Endothelial cell of umbilical vein (primary cell): ENCODE measurements around the gene ENDOD1. TPM values are rescaled to one million over a fixed set of nuclear protein-coding genes. Genes with fewer than 3 reads are reported as not detected.

Source experiments
- BruUV-seq: library from RNA; stranded (reverse); fragments of 400-500 nt; replicated peaks from 2 replicates; lab custom pipeline; 2021; lab: Mats Ljungman, UMichigan
- CTCF ChIA-PET: fragments of 300-600, 350-600 bp; sonication (Branson Sonifier 250); formaldehyde crosslinking; loops from one replicate; lab custom pipeline; 2021; ENCODE audit warnings: antibody characterized with exemption, inconsistent platforms; lab: Charles Lee
- POLR2A ChIA-PET: fragments of 300-600, 350-600 bp; sonication (Branson Sonifier 250); formaldehyde crosslinking; loops from one replicate; lab custom pipeline; 2021; ENCODE audit warnings: antibody characterized with exemption, inconsistent platforms; lab: Charles Lee
- DNase-seq: peaks from one replicate; pipeline ENCODE4 v3.0.0-alpha.2; 2011; ENCODE audit warnings: low read depth, low spot score
- FAIRE-seq: peaks from 2 replicates; lab custom pipeline; 2011; peaks lifted over from hg19 to GRCh38; lab: Jason Lieb, UNC
- H2AFZ ChIP-seq: 2 replicates; pipeline ENCODE4 v1.6.0; 2012; ENCODE audit warnings: low read depth, low read length, control low read depth, inconsistent platforms
- H3K27ac ChIP-seq: 2 replicates; pipeline ENCODE4 v1.5.1; 2011; ENCODE audit warnings: low read depth, mild to moderate bottlenecking, control low read depth, low read length, moderate library complexity; ENCODE audit not compliant: insufficient read depth
- H3K27me3 ChIP-seq, 2 experiments: 2 replicates each; pipeline versions ENCODE4 v1.6.0 to v1.6.1; 2011; ENCODE audit warnings: low read length in 2 of 2, mixed read lengths in 1 of 2; ENCODE audit not compliant: control insufficient read depth in 2 of 2, insufficient read depth in 2 of 2
- H3K36me3 ChIP-seq, 2 experiments: 2 replicates in 1 of 2; 3 replicates in 1 of 2; pipeline ENCODE4 v1.5.1; 2011; ENCODE audit warnings: low read length in 2 of 2, mild to moderate bottlenecking in 1 of 2, moderate library complexity in 1 of 2; ENCODE audit not compliant: control insufficient read depth in 2 of 2, insufficient read depth in 2 of 2; ENCODE audit errors: extremely low read depth in 1 of 2
- H3K4me1 ChIP-seq: 3 replicates; pipeline ENCODE4 v1.5.1; 2011; ENCODE audit warnings: mild to moderate bottlenecking, low read length; ENCODE audit not compliant: control insufficient read depth, insufficient read depth; ENCODE audit errors: extremely low read depth
- H3K4me2 ChIP-seq: 2 replicates; pipeline ENCODE4 v1.6.1; 2011; ENCODE audit warnings: low read length, control low read depth, mixed read lengths; ENCODE audit not compliant: insufficient read depth
- H3K4me3 ChIP-seq, 3 experiments: fragments of 200-600 bp in 1 of 3; sonication (generic), shearing (Covaris generic) in 1 of 3; replicated peaks in 1 of 3; 2 replicates each; pipeline ENCODE4 v1.5.1; 2011 to 2016; ENCODE audit warnings: control low read depth in 3 of 3, low read length in 3 of 3, mild to moderate bottlenecking in 2 of 3, inconsistent platforms in 1 of 3, low read depth in 1 of 3, moderate library complexity in 1 of 3; ENCODE audit not compliant: insufficient read depth in 1 of 3
- H3K79me2 ChIP-seq: 2 replicates; pipeline ENCODE4 v1.6.0; 2012; ENCODE audit warnings: low read length, inconsistent platforms; ENCODE audit not compliant: control insufficient read depth, insufficient read depth
- H3K9ac ChIP-seq: replicated peaks from 2 replicates; pipeline ENCODE3; 2011; ENCODE audit warnings: low read length, control low read depth; ENCODE audit not compliant: insufficient read depth; ENCODE audit errors: extremely low read depth
- H3K9me1 ChIP-seq: replicated peaks from 3 replicates; pipeline ENCODE4 v1.6.0; 2011; ENCODE audit warnings: mild to moderate bottlenecking, low read length; ENCODE audit not compliant: control insufficient read depth, insufficient read depth; ENCODE audit errors: extremely low read depth
- H3K9me3 ChIP-seq: replicated peaks from 2 replicates; pipeline ENCODE4 v1.5.1; 2012; ENCODE audit warnings: low read length, inconsistent platforms; ENCODE audit not compliant: control insufficient read depth, insufficient read depth
- H4K20me1 ChIP-seq: replicated peaks from 2 replicates; pipeline ENCODE3; 2011; ENCODE audit warnings: mild to moderate bottlenecking, low read length; ENCODE audit not compliant: control insufficient read depth, insufficient read depth; ENCODE audit errors: extremely low read depth
- EZH2 ChIP-seq: IDR thresholded peaks from 2 replicates; pipeline ENCODE4 v1.6.1; 2012; ENCODE audit warnings: borderline replicate concordance, low read depth, mild to moderate bottlenecking, moderate library complexity, low read length, inconsistent platforms; ENCODE audit not compliant: severe bottlenecking
- JUN ChIP-seq: IDR thresholded peaks from 2 replicates; pipeline ENCODE4 v1.6.1; 2011; ENCODE audit warnings: borderline replicate concordance, low read depth; ENCODE audit not compliant: insufficient read length, insufficient read depth
- POLR2A ChIP-seq: IDR thresholded peaks from 2 replicates; pipeline ENCODE4 v1.6.1; 2012; ENCODE audit warnings: low read depth, mild to moderate bottlenecking, control low read depth, low read length
- dilution Hi-C: fragments of 300-500 bp; cut with MboI; formaldehyde crosslinking; loops from one replicate; pipeline ENCODE4 v1.15.0; 2019; ENCODE audit warnings: low sequenced_read_pairs; ENCODE audit not compliant: extremely low pct_ligation_motif_present
- intact Hi-C: fragments of 100-400 bp; cut with micrococcal nuclease; formaldehyde crosslinking; loops from one replicate; pipeline ENCODE4 v1.10.0; 2022
- polyA plus RNA-seq, 4 experiments: library from polyadenylated mRNA; depleted of rRNA in 3 of 4; stranded (reverse) in 3 of 4; unstranded in 1 of 4; fragments of >200 nt; gene quantifications; 2 replicates each; pipeline versions ENCODE4 v1.2.1 to v1.2.3, GENCODE V29; 2011 to 2012; ENCODE audit warnings: missing spikeins in 1 of 4
- total RNA-seq: library from RNA; stranded (reverse); gene quantifications from 2 replicates; pipeline ENCODE4 v1.2.3, GENCODE V29; 2021
- TF ChIP-seq, protein P1 (sequence below): IDR thresholded peaks from 2 replicates; pipeline ENCODE4 v1.6.1; 2011; ENCODE audit not compliant: insufficient read depth, insufficient read length

ENDOD1 gene
- total and polyA plus RNA-seq, 2 donors (not counting 3 experiments of a cell fraction or from before 2014, with no cell fraction given) = 10.5 to 20.5 TPM

DNA sequence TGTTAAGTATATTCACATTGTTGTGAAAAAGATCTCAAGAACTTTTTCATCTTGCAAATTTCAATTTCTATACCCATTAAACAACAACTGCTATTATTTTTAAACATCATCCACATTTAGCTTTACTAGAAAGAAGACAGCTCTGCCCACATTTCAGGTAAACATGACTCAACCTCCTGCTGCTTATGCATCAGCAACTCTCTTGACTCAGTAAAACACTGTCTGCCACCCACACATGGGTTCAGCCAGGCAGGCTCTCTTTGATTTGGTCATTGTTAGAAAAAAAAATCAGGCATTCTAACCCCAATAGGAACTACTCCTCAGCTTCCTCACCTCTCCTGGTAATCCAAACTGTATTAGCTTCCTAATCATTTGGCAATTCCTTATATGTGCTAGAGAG is 5.1 kb upstream of the ENDOD1 start:
- no TSS peak for BruUV-seq
- Histone ChIP-seq H3K4me1 (peaks cover 9% of the 10 kb centered on the region), H3K36me3 (no peaks in the 10 kb centered on the region), H3K4me3 (no peak overlapping the region), H3K27ac (no peak overlapping the region), H3K27me3 (no peaks in the 10 kb centered on the region), H3K9me3 (no peaks in the 10 kb centered on the region), H3K79me2 (no peaks in the 10 kb centered on the region), H4K20me1 (no peaks in the 10 kb centered on the region), H3K4me2 (no peak overlapping the region), H3K9ac (no peak overlapping the region), H3K9me1 (no peaks in the 10 kb centered on the region), H2AFZ (no peak overlapping the region)
- dilution Hi-C loops (no loop called here), intact Hi-C loops (no loop called here)
- CTCF ChIA-PET = interaction anchor here (0.8 to 1.5 kb wide), 5 partner anchors 8 to 34 kb away, joined by 3 to 5 read pairs (median 4); no protein-coding TSS in a partner anchor
- no peak for FAIRE-seq
- no peak for TF ChIP-seq JUN
- TF ChIP-seq, protein P1, sequence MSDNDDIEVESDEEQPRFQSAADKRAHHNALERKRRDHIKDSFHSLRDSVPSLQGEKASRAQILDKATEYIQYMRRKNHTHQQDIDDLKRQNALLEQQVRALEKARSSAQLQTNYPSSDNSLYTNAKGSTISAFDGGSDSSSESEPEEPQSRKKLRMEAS = no peak
- no peak for DNase-seq
- POLR2A ChIA-PET = no interaction called here

DNA sequence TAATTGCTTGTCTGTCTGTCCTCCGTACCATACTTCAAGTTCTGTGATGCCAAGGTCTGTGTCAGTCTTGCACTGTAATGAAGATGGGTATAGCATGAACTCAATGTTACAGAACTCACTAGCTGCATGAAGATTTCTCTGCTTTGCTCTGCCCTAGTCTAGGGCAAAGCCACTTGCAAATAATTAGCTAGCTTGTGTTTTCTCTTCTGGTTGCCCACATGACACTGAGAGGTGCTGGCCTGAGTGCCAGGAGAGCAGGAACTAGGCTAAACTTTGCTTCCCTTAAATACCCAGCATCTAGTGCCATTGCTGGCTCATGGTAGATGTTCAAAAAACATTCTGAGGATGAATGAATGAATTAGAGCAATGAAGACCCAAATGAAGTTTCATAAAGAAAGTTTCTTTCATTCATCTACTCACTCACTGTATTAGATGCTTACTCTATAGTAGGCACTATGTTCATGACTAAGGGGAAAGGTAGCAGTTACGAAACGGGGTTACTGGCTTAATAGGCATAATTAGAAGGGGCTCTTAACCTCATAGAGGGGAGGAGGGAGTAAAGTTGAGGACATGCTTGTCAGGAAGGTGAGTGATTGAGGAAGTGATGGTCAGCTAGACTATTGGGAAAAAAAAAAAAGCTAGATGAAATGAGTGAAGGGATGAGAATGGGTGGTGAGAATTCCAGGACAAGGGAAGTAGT is 4.4 kb upstream of the ENDOD1 start:
- no peaks in the 10 kb centered on the region for H3K9me1 ChIP-seq
- peaks cover 9% of the 10 kb centered on the region for H3K4me1 ChIP-seq
- H2AFZ ChIP-seq = no peak overlapping the region
- BruUV-seq = no TSS peak
- no peaks in the 10 kb centered on the region for H3K79me2 ChIP-seq
- POLR2A ChIA-PET = no interaction called here
- no peak for FAIRE-seq
- no peak for TF ChIP-seq EZH2
- TF ChIP-seq POLR2A = no peak
- H3K27ac ChIP-seq = no peak overlapping the region
- H3K4me3 ChIP-seq = no peak overlapping the region
- H3K27me3 ChIP-seq = no peaks in the 10 kb centered on the region
- no peaks in the 10 kb centered on the region for H3K9me3 ChIP-seq
- no peaks in the 10 kb centered on the region for H3K36me3 ChIP-seq
- no peak overlapping the region for H3K4me2 ChIP-seq
- intact Hi-C loops = loop anchor here (5.0 kb wide), 1 partner anchor 702 kb away; the partner anchor contains the start of gene FAM76B
- H4K20me1 ChIP-seq = no peaks in the 10 kb centered on the region
- dilution Hi-C loops = no loop called here
- H3K9ac ChIP-seq = no peak overlapping the region
- no peak for DNase-seq
- CTCF ChIA-PET = interaction anchor here (0.8 to 1.5 kb wide), 4 partner anchors 8 to 13 kb away, joined by 3 to 5 read pairs (median 4); no protein-coding TSS in a partner anchor
